GM12872 (cell line): Measurements from ENCODE around the gene FYB1.

Experiments used
- CTCF ChIP-seq: IDR thresholded peaks from 3 replicates; pipeline ENCODE4 v1.5.1; 2011; ENCODE audit warnings: low read depth, mild to moderate bottlenecking, low read length, moderate library complexity; ENCODE audit not compliant: insufficient read depth

FYB1 gene

GRCh38 chr5:39158127-39158593 lies 61.2 kb downstream of the FYB1 start:
- no peak for TF ChIP-seq CTCF

GRCh38 chr5:39157701-39158100 lies 61.7 kb downstream of the FYB1 start:
- TF ChIP-seq CTCF = no peak

- TF ChIP-seq CTCF = no peak
Measured at GRCh38 chr5:39156082-39156481, 63.3 kb downstream of the FYB1 start.

GRCh38 chr5:39151745-39152144 lies 67.6 kb downstream of the FYB1 start:
- no peak for TF ChIP-seq CTCF

GRCh38 chr5:39149966-39150365 lies 69.4 kb downstream of the FYB1 start:
- TF ChIP-seq CTCF = no peak

GRCh38 chr5:39148983-39149534 lies 70.3 kb downstream of the FYB1 start:
- peak; percentile 8; the same call in 1 of the 3 replicates for TF ChIP-seq CTCF

- TF ChIP-seq CTCF = no peak
Measured at GRCh38 chr5:39146831-39147540, 72.4 kb downstream of the FYB1 start.
